SK-N-MC (cell line): ENCODE results near the gene ANKRD37.
A peak's percentile ranks its signal among the peaks of the same experiment; 100 is the strongest.

ENCODE experiments used
- DNase-seq: peaks from one replicate; pipeline ENCODE4 v3.0.0-alpha.2; 2011; ENCODE audit warnings: low read depth, low spot score
- H3K27ac ChIP-seq: fragments of 200-600 bp; sonication (generic); 2 replicates; pipeline ENCODE4 v1.5.1; 2016; ENCODE audit warnings: mixed run types
- H3K36me3 ChIP-seq: fragments of 200-600 bp; sonication (generic); 2 replicates; pipeline ENCODE4 v1.6.1; 2017; ENCODE audit warnings: antibody characterized with exemption, low read length, mixed read lengths; ENCODE audit not compliant: insufficient read depth
- H3K4me3 ChIP-seq: fragments of 200-600 bp; sonication (generic); 2 replicates; pipeline ENCODE4 v1.5.1; 2016
- H3K9ac ChIP-seq: fragments of 200-600 bp; sonication (generic); 2 replicates; pipeline ENCODE4 v1.8.0; 2017; ENCODE audit warnings: mixed run types, mixed read lengths; ENCODE audit not compliant: insufficient read length
- H3K9me3 ChIP-seq: fragments of 200-600 bp; sonication (generic); 2 replicates; pipeline ENCODE4 v1.6.1; 2017; ENCODE audit warnings: low read depth, mild to moderate bottlenecking, antibody characterized with exemption, low read length, moderate library complexity, mixed read lengths
- EZH2 ChIP-seq: fragments of 200-600 bp; sonication (generic); IDR thresholded peaks from one replicate; pipeline ENCODE4 v1.6.1; 2017; ENCODE audit warnings: antibody characterized with exemption
- FOXP2 ChIP-seq: optimal IDR thresholded peaks from 2 replicates; pipeline ENCODE3; 2011; ENCODE audit warnings: mild to moderate bottlenecking, moderate library complexity; ENCODE audit not compliant: insufficient read depth; ENCODE audit errors: extremely low read length, control extremely low read depth
- POLR2AphosphoS5 ChIP-seq: IDR thresholded peaks from 2 replicates; pipeline ENCODE4 v1.6.1; 2012; ENCODE audit warnings: mild to moderate bottlenecking, low read depth, low read length, borderline replicate concordance

Gene ANKRD37

DNA sequence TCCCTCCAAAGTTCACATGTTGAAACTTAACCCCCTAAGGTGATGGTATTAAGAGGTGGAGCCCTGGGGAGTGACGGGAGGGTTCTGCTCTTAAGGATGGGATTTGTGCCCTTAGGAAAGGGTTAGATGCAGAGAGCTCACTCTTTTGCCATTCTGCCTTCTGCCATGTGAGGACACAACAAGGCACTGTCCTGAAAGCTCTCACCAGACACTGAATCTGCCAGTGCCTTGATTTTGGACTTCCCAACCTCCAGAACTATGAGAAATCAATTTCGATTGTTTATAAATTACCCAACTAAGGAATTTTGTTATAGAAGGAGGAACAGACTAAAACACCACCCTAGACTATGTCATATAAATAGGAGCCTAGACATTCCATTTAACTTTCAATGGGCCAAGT is 12.6 kb upstream of the ANKRD37 start:
- DNase-seq: no peak
- Histone ChIP-seq H3K9ac (no peak overlapping the region), H3K36me3 (no peaks in the 10 kb centered on the region), H3K27ac (no peak overlapping the region), H3K4me3 (no peak overlapping the region), H3K9me3 (no peaks in the 10 kb centered on the region; the same call in 1 of the 2 replicates)
- no peak for TF ChIP-seq FOXP2
- no peak for TF ChIP-seq EZH2
- no peak for TF ChIP-seq POLR2AphosphoS5

DNA sequence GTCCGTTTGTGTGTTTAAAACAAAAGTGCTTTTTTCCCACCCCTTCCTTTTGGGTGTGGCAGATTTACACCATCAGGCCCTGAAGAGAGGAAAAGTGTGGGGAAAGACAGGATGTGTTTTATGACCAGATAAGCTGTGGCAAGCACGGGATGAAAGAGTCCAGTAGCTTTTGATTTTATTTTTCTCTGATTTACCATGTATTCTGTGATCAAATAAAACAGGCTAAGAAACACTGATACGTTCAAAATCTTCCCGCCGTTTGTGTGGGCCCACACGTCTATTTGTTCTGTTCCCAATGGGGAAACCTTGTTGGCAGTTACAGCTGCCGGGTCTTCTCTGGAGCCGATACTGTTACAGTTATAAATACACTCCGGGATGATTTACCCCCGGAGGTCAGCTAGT is 11.7 kb upstream of the ANKRD37 start:
- H3K27ac ChIP-seq: no peak overlapping the region
- no peak overlapping the region for H3K4me3 ChIP-seq
- no peak for TF ChIP-seq EZH2
- no peak for TF ChIP-seq FOXP2
- TF ChIP-seq POLR2AphosphoS5: no peak
- H3K36me3 ChIP-seq: no peaks in the 10 kb centered on the region
- no peaks in the 10 kb centered on the region; the same call in 1 of the 2 replicates for H3K9me3 ChIP-seq
- no peak overlapping the region for H3K9ac ChIP-seq
- no peak for DNase-seq

DNA sequence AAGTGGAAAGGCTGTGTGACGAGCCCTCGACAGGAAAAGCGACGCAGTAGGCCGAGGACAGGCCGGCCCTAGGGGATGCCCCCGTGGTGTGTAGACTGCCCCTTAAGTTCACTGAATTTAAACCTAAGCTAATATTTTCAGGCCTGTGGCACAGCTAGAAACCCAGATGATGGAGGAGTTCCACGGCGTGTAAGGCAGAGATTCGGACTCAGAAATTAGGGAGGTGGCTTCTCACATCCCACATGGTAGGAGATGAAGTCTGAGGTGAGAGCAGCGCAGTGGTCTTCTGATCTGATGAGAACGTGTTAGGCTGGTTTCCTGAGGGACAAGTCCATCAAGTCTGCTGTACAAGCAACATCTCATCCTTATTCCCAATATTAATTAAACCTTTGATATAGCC is 8.7 kb upstream of the ANKRD37 start:
- Histone ChIP-seq H3K9me3 (no peaks in the 10 kb centered on the region), H3K27ac (no peak overlapping the region), H3K4me3 (no peak overlapping the region), H3K9ac (no peak overlapping the region), H3K36me3 (no peaks in the 10 kb centered on the region)
- no peak for DNase-seq
- no peak for TF ChIP-seq POLR2AphosphoS5
- no peak for TF ChIP-seq EZH2
- TF ChIP-seq FOXP2: no peak

DNA sequence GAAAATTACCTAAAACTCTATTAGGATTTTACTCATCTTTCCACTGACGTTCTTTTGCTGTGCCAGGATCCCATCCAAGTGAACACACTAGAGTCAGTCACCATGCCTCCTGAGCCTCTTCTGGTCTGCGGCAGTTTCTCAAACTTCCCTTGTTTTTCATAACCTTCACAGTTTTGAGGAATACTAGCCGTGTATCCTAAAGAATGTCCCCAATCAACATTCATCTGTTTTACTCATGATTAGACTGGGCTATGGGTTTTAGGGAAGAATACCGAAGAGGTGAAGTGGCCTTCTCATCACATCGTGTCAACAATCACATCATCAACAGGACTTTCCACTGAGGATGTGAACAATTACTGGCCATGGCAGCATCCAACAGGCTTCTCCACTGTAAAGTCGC is 5.7 kb upstream of the ANKRD37 start:
- H3K4me3 ChIP-seq: no peak overlapping the region
- H3K9me3 ChIP-seq: no peaks in the 10 kb centered on the region
- no peak overlapping the region for H3K27ac ChIP-seq
- DNase-seq: no peak
- no peak overlapping the region for H3K9ac ChIP-seq
- TF ChIP-seq FOXP2 (no peak), EZH2 (no peak), POLR2AphosphoS5 (no peak)
- H3K36me3 ChIP-seq: no peaks in the 10 kb centered on the region

DNA sequence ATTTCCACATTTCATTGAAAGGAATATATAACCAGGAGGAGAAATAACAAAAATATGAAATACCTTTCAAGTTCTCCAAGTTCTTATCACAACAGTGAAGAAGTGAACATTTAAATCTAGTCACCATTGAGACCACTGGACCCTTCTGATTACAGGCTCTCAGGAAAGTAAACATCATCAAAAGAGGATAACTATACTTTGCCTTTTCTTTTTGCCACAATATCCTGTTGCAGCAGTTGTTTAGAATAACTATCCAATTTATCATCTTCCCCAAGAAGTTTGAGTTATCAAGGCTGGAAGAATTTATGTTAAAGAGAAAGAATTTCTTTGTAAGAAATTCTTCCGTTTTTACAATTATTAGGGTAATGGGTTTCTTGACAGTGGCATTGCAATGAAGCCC is 4.5 kb upstream of the ANKRD37 start:
- DNase-seq: no peak
- TF ChIP-seq EZH2 (no peak), FOXP2 (no peak), POLR2AphosphoS5 (no peak)
- no peak overlapping the region for H3K27ac ChIP-seq
- no peaks in the 10 kb centered on the region for H3K9me3 ChIP-seq
- no peaks in the 10 kb centered on the region for H3K36me3 ChIP-seq
- no peak overlapping the region for H3K9ac ChIP-seq
- no peak overlapping the region for H3K4me3 ChIP-seq

DNA sequence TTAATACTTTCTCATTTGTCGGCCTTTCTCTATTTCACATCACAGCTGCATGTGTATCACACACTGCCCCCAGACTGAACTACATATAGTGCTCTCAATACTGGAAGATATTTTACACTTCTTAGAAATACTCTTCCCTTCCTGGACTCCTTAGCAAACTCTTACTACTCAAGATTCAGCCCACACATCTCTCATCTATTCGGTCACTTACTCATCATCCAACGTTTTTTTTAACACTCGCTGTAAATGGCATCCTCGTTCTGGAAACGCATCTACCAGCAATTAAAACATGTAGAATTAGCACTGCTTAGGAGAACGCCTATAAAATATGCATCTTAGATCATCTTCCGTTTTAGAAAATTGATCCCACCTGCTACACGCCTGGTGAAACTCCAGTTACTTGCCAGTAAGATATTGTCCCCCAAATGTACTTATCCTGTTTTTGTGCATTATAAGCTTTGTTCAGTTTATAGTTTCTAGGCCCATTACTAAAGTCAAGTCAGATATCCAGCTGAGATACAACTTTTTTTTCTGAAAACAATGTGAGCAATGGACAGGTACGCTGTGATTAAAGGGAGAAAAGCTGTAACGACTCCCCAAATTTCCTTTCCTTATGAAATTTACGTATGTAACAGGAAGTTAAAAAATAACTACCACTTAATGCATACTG is 1.9 kb upstream of the ANKRD37 start:
- TF ChIP-seq EZH2: no peak
- DNase-seq: no peak
- no peak overlapping the region for H3K27ac ChIP-seq
- H3K9ac ChIP-seq: no peak overlapping the region
- no peaks in the 10 kb centered on the region for H3K9me3 ChIP-seq
- H3K4me3 ChIP-seq: peak overlapping the region; percentile 90
- H3K36me3 ChIP-seq: peaks cover 3% of the 10 kb centered on the region; the same call in 1 of the 2 replicates

DNA sequence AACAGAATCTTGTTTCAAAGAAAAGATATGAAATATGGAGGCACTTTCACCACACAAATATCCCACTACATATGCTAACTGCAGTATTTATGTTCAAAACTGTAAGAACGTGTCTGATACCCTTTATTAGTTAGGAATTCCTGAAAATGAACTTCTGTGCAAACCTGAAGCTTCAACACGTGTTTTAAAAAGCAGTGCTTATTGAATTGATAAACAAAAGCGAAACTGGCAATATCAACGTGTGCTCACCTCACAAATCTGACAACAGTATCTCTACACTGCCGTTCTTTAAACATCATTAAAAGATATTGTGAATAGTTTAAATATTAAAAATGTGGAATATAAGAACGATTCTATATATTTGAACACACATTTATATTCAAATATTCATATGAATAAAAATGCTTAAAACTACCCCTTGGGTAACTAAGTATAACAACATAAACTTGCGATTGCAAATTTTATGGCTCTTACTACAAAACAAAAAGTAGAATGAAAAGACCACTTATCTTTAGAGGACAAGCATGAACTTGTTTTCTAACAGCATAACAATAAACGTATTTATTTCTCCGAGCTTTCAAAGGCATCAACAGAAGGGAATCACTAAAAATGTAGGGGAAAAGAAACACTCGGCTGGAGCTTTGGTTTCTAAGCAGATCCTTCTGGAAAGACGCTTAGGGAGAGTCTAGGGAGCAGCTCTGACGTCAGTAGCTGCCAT is 1.2 kb upstream of the ANKRD37 start, which contains the start of gene LRP2BP:
TSS of gene LRP2BP (minus strand) at position 687 of the 718 bp plus-strand sequence. CDS start 17,738 bp downstream, outside the sequence.
- no peaks in the 10 kb centered on the region for H3K9me3 ChIP-seq
- peaks cover 3% of the 10 kb centered on the region; the same call in 1 of the 2 replicates for H3K36me3 ChIP-seq
- H3K9ac ChIP-seq: peak within 1 kb of the TSS; percentile 76
- TF ChIP-seq FOXP2 (no peak), POLR2AphosphoS5 (no peak), EZH2 (no peak)
- peak; percentile 12 for DNase-seq
- no peak within 1 kb of the TSS for H3K27ac ChIP-seq
- H3K4me3 ChIP-seq: peak within 1 kb of the TSS; percentile 90

DNA sequence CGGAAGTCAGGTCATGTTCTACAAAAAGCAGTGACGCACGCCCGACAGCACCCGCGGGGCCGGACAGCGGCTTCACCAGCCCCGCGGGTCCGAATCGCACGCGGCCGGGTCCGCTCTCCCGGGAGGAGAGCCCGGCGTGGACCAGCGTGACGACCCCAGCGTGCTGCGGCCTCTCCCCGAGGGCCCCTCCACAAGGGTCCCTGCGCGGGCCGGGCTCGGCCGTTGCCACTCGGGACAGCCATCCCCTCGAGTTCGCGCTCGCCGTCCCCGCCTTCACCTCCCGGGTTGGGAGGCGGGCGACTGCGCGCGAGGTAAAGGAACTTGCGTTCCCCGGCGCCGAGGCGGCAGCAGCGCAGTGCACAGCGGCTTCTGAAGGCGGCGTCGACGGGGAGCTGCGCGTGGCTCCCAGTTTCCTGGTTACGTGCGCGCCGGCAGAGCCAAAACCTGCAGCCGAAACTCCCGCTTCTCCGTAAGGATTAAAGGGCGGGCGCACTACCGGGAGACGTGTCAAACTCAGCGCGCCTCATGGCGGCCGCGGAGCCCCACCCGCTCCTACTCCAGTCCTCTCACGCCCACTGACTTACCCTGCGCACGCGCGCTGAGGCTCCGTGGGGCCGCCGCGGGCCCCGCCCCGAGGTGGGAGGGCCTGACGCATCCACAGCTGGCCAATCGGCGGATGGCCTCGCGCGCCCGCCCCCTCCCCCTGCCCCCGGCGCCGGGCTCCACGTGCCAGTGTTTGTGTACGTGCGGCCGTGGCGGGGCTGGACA is 501 bp upstream of the ANKRD37 start:
- H3K4me3 ChIP-seq: peak overlapping the region; percentile 90
- H3K36me3 ChIP-seq: peaks cover 3% of the 10 kb centered on the region; the same call in 1 of the 2 replicates
- no peaks in the 10 kb centered on the region for H3K9me3 ChIP-seq
- H3K9ac ChIP-seq: peak overlapping the region; percentile 76
- DNase-seq: peak; percentile 72
- no peak overlapping the region for H3K27ac ChIP-seq
- TF ChIP-seq FOXP2 (no peak), POLR2AphosphoS5 (peak; percentile 78)
